GM12878 (cell line): Measurements from ENCODE around the gene ADAMTS2. TPM values are rescaled to one million over a fixed set of nuclear protein-coding genes. Genes with fewer than 3 reads are reported as not detected.

Experiments used
- ATAC-seq: fragments of 200-7000 bp; cut with Tn5 transposase; 3 replicates; pipeline ENCODE4 v1.9.1; 2020; ENCODE audit warnings: mild to moderate bottlenecking, moderate library complexity
- BruUV-seq: library from RNA; stranded (reverse); fragments of 400-500 nt; replicated peaks from 2 replicates; lab custom pipeline; 2021; lab: Mats Ljungman, UMichigan
- CTCF ChIA-PET: fragments of 300-600 bp; sonication (Branson Sonifier 250); formaldehyde crosslinking; extraction: SDS; loops from one replicate; lab custom pipeline; 2021; ENCODE audit warnings: inconsistent platforms; lab: Yijun Ruan, JAX
- POLR2A ChIA-PET: fragments of 350-600 bp; formaldehyde crosslinking; extraction: SDS; loops from one replicate; lab custom pipeline; 2021; ENCODE audit warnings: inconsistent platforms; lab: Charles Lee
- RAD21 ChIA-PET: fragments of 300-600 bp; sonication (Branson Sonifier 250); formaldehyde crosslinking; loops from one replicate; lab custom pipeline; 2023; ENCODE audit warnings: antibody characterized with exemption; ENCODE audit not compliant: unreplicated experiment; lab: Charles Lee
- SMC1A ChIA-PET: fragments of 300-600 bp; sonication (Branson Sonifier 250); formaldehyde crosslinking; loops from one replicate; lab custom pipeline; 2023; ENCODE audit not compliant: unreplicated experiment, uncharacterized antibody; lab: Charles Lee
- DNase-seq: peaks from one replicate; pipeline ENCODE4 v3.0.0-alpha.2; 2011; ENCODE audit warnings: low read depth, low spot score
- FAIRE-seq: peaks from 3 replicates; lab custom pipeline; 2011; peaks lifted over from hg19 to GRCh38; lab: Jason Lieb, UNC
- H2AFZ ChIP-seq: 2 replicates; pipeline ENCODE4 v1.6.0; 2011; ENCODE audit warnings: low read depth, low read length, control low read depth; ENCODE audit not compliant: control insufficient read depth
- H3K27ac ChIP-seq: 2 replicates; pipeline ENCODE4 v1.5.1; 2011; ENCODE audit warnings: control low read depth; ENCODE audit not compliant: control insufficient read depth, insufficient read depth
- H3K27me3 ChIP-seq, 2 experiments: replicated peaks in 1 of 2; 2 replicates each; pipeline versions ENCODE4 v1.6.0 to v1.6.1; 2011; ENCODE audit warnings: low read length in 1 of 2; ENCODE audit not compliant: control insufficient read depth in 2 of 2, insufficient read depth in 2 of 2
- H3K36me3 ChIP-seq, 2 experiments: 2 replicates each; pipeline ENCODE4 v1.5.1; 2011; ENCODE audit warnings: low read length in 1 of 2; ENCODE audit not compliant: control insufficient read depth in 2 of 2, insufficient read depth in 2 of 2
- H3K4me1 ChIP-seq: 2 replicates; pipeline ENCODE4 v1.6.1; 2011; ENCODE audit warnings: mild to moderate bottlenecking, low read length, moderate library complexity, mixed read lengths; ENCODE audit not compliant: control insufficient read depth, insufficient read depth
- H3K4me2 ChIP-seq: 2 replicates; pipeline ENCODE4 v1.6.0; 2011; ENCODE audit warnings: control low read depth; ENCODE audit not compliant: control insufficient read depth, insufficient read depth
- H3K4me3 ChIP-seq: fragments of 200-600 bp; sonication (generic); 2 replicates; pipeline ENCODE4 v1.5.1; 2016
- H3K79me2 ChIP-seq: 2 replicates; pipeline ENCODE4 v1.6.0; 2011; ENCODE audit warnings: low read length; ENCODE audit not compliant: control insufficient read depth, insufficient read depth
- H3K9ac ChIP-seq: 2 replicates; pipeline ENCODE4 v1.8.0; 2011; ENCODE audit warnings: low read length, control low read depth, mixed read lengths; ENCODE audit not compliant: control insufficient read depth, insufficient read depth
- H3K9me3 ChIP-seq: replicated peaks from 3 replicates; pipeline ENCODE4 v1.5.1; 2011; ENCODE audit warnings: mild to moderate bottlenecking, low read length; ENCODE audit not compliant: control insufficient read depth, insufficient read depth
- H4K20me1 ChIP-seq: 2 replicates; pipeline ENCODE4 v1.6.0; 2011; ENCODE audit not compliant: control insufficient read depth, insufficient read depth
- ASH2L ChIP-seq: fragments of 300-600, 200-600 bp; sonication (generic); IDR thresholded peaks from 2 replicates; pipeline ENCODE4 v1.6.1; 2017; ENCODE audit warnings: low read depth, mild to moderate bottlenecking, borderline replicate concordance
- MTA3 ChIP-seq: IDR thresholded peaks from 2 replicates; pipeline ENCODE4 v1.6.1; 2012; ENCODE audit warnings: low read length, inconsistent platforms, borderline replicate concordance
- MXI1 ChIP-seq: fragments of 150-350 bp; IDR thresholded peaks from 2 replicates; pipeline ENCODE4 v1.6.1; 2011; ENCODE audit warnings: low read depth, mild to moderate bottlenecking, inconsistent platforms, low read length, improper control_type of control experiment
- MYB ChIP-seq: fragments of 150-350 bp; IDR thresholded peaks from 2 replicates; pipeline ENCODE4 v1.6.1; 2014; ENCODE audit warnings: mild to moderate bottlenecking, low read depth, low read length, borderline replicate concordance
- NR2C1 ChIP-seq: fragments of 450-650 bp; IDR thresholded peaks from 2 replicates; pipeline ENCODE4 v1.6.1; 2017; ENCODE audit warnings: antibody characterized with exemption, mild to moderate bottlenecking, moderate library complexity
- NR2F1 ChIP-seq: fragments of 450-650 bp; conservative IDR thresholded peaks from 2 replicates; pipeline ENCODE4 v1.6.1; 2017; ENCODE audit warnings: mild to moderate bottlenecking
- POLR2AphosphoS2 ChIP-seq: IDR thresholded peaks from 2 replicates; pipeline ENCODE4 v1.6.1; 2011; ENCODE audit warnings: low read depth, mild to moderate bottlenecking, low read length, improper control_type of control experiment, moderate library complexity
- RBBP5 ChIP-seq: fragments of 200-600 bp; sonication (generic); conservative IDR thresholded peaks from 2 replicates; pipeline ENCODE4 v1.6.1; 2016
- RFX5 ChIP-seq: IDR thresholded peaks from 2 replicates; pipeline ENCODE4 v1.6.1; 2011; ENCODE audit warnings: low read depth, low read length, improper control_type of control experiment
- SMARCA5 ChIP-seq: fragments of 450-650 bp; IDR thresholded peaks from 2 replicates; pipeline ENCODE4 v1.6.1; 2017; ENCODE audit warnings: mild to moderate bottlenecking
- SUZ12 ChIP-seq: fragments of 200-600 bp; sonication (generic); IDR thresholded peaks from one replicate; pipeline ENCODE4 v1.6.1; 2018; ENCODE audit warnings: antibody characterized with exemption, mild to moderate bottlenecking; ENCODE audit not compliant: unreplicated experiment
- TCF12 ChIP-seq: IDR thresholded peaks from 2 replicates; pipeline ENCODE4 v1.6.1; 2011; ENCODE audit warnings: low read depth, mild to moderate bottlenecking, low read length
- ZNF24 ChIP-seq: fragments of 450-650 bp; IDR thresholded peaks from 2 replicates; pipeline ENCODE4 v1.6.1; 2017; ENCODE audit warnings: antibody characterized with exemption, mild to moderate bottlenecking
- WGBS: methylation state at CpG from one replicate; pipeline ENCODE4 v1.1.6; 2016; ENCODE audit warnings: low lambda C conversion rate; ENCODE audit not compliant: insufficient replicate concordance, insufficient coverage; ENCODE audit errors: missing lambda C conversion rate; 5-methylcytosine and 5-hydroxymethylcytosine counted together
- in situ Hi-C: fragments of 300-500 bp; cut with MboI; formaldehyde crosslinking; loops from 9 replicates; pipeline ENCODE4 v1.14.3; 2018; ENCODE audit warnings: mixed read lengths
- intact Hi-C: fragments of 100-400 bp; cut with micrococcal nuclease; formaldehyde crosslinking; loops from one replicate; pipeline ENCODE4 v1.14.2; 2022; ENCODE audit not compliant: unreplicated experiment
- polyA plus RNA-seq, 11 experiments: library from polyadenylated mRNA; depleted of rRNA in 4 of 11; unstranded in 6 of 11; stranded (reverse) in 5 of 11; fragments of >200 nt; fragmentation: Nextera tagmentation in 4 of 11; fragmentation: Illumina TruSeq in 1 of 11; extraction: Ambion mirVana in 4 of 11; extraction: Trizol in 1 of 11; gene quantifications; 1 replicate in 1 of 11; 2 replicates in 10 of 11; pipeline versions ENCODE4 v1.2.1 to v1.2.3, GENCODE V29; 2011 to 2016; ENCODE audit warnings: inconsistent platforms in 2 of 11, missing spikeins in 2 of 11, low read depth in 1 of 11
- total RNA-seq, 4 experiments: library from RNA; depleted of rRNA in 3 of 4; stranded (reverse); fragments of >200 nt in 3 of 4; fragmentation: Illumina TruSeq in 1 of 4; extraction: Trizol in 1 of 4; gene quantifications; 2 replicates each; pipeline versions ENCODE4 v1.2.1 to v1.2.3, GENCODE V29; 2013 to 2021
- TF ChIP-seq, protein P1 (sequence below): fragments of 450-650 bp; IDR thresholded peaks from 2 replicates; pipeline ENCODE4 v1.6.1; 2014; ENCODE audit warnings: mild to moderate bottlenecking

ADAMTS2 gene
- total and polyA plus RNA-seq, 10 of the 15 experiments (the other 5 are each of a cell fraction or from before 2014, with no cell fraction given): 0.03 to 0.05 TPM; not detected in 8

DNA sequence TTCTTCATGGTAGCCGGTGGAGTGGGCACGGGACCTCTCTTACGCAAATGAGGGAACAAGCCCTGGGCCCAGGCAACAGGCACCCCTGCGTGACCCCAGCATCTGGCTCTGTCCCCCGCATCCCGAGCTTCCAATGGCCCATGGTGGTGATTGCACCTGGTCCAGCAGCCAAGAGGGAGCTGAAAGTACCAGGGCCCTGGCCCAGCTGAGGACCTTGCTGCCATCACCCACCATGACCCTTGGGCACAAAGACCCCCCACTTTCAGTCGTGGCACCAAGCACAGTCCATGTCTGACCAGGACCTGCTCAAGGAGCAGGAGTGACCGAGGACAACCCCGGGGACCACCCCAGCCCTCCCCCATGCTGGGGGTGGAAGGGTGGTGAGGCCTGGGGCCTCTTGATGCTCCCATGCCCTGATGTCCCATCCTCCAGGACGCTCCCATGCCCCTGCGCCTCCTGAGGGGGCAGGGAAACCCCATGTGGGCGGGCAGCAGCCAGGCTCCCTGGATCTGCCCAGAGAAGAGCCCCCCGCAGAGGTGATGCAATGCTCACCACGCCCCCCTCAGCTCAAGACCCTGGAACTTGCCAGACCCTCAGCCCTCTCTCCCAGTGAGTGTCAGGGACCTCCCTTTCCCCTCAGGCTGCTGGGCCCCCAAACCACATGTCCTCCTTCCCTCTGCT is 123.9 kb downstream of the ADAMTS2 start:
- ChIA-PET POLR2A (no interaction called here), SMC1A (no interaction called here), RAD21 (no interaction called here), CTCF (no interaction called here)
- H2AFZ ChIP-seq: no peak overlapping the region
- in situ Hi-C loops (no loop called here), intact Hi-C loops (no loop called here)
- no TSS peak for BruUV-seq
- H3K4me2 ChIP-seq: no peak overlapping the region
- no peak for DNase-seq
- no peaks in the 10 kb centered on the region for H3K4me1 ChIP-seq
- no peak overlapping the region for H3K9ac ChIP-seq
- H3K79me2 ChIP-seq: no peaks in the 10 kb centered on the region
- TF ChIP-seq RBBP5 (no peak), SMARCA5 (no peak), ASH2L (no peak), NR2C1 (no peak), MTA3 (no peak), RFX5 (no peak), TCF12 (no peak), POLR2AphosphoS2 (no peak)
- no peak for ATAC-seq
- no peaks in the 10 kb centered on the region for H3K36me3 ChIP-seq
- no peaks in the 10 kb centered on the region for H3K27me3 ChIP-seq
- 32% methylated on average over 11 of the region's 14 CpGs for WGBS
- H3K9me3 ChIP-seq: peaks cover 2% of the 10 kb centered on the region; the same call in 2 of the 3 replicates
- H3K27ac ChIP-seq: no peak overlapping the region
- no peak for FAIRE-seq
- no peak overlapping the region for H3K4me3 ChIP-seq
- no peaks in the 10 kb centered on the region for H4K20me1 ChIP-seq

DNA sequence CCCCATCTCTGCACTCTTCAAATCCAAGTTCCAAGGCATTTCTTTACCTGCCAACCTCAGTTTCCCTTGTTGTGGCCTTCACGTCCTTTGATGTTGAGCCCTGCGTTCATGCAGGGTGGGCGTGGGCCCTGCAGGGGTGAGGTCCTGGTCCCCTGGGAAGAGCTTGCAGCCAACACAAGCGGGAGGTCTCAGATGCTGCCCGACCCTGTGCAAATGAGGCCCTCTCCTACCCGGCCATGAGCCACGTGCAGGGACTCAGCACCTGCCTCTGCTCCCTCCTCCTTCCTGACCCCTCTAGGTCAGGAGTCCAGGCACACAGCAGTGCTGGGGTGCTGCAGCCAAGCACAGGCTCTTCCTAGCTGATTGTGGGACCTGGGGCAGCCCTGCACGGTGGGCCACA is 124.5 kb downstream of the ADAMTS2 start:
- BruUV-seq: no TSS peak
- DNase-seq (no peak), FAIRE-seq (no peak), ATAC-seq (no peak)
- H3K79me2 ChIP-seq: no peaks in the 10 kb centered on the region
- H3K9me3 ChIP-seq: peaks cover 2% of the 10 kb centered on the region; the same call in 2 of the 3 replicates
- in situ Hi-C loops: no loop called here
- no peak overlapping the region for H3K4me3 ChIP-seq
- H3K27me3 ChIP-seq: no peaks in the 10 kb centered on the region
- H4K20me1 ChIP-seq: no peaks in the 10 kb centered on the region
- WGBS: 5% methylated on average over 8 of the region's 8 CpGs
- no peak overlapping the region for H2AFZ ChIP-seq
- H3K27ac ChIP-seq: no peak overlapping the region
- ChIA-PET POLR2A (no interaction called here), CTCF (no interaction called here), SMC1A (no interaction called here), RAD21 (no interaction called here)
- H3K4me2 ChIP-seq: no peak overlapping the region
- no peaks in the 10 kb centered on the region for H3K4me1 ChIP-seq
- H3K9ac ChIP-seq: no peak overlapping the region
- intact Hi-C loops: no loop called here
- H3K36me3 ChIP-seq: no peaks in the 10 kb centered on the region
- no peak for TF ChIP-seq NR2F1
- no peak for TF ChIP-seq SUZ12
- no peak for TF ChIP-seq ZNF24
- no peak for TF ChIP-seq NR2C1
- TF ChIP-seq, protein P1, sequence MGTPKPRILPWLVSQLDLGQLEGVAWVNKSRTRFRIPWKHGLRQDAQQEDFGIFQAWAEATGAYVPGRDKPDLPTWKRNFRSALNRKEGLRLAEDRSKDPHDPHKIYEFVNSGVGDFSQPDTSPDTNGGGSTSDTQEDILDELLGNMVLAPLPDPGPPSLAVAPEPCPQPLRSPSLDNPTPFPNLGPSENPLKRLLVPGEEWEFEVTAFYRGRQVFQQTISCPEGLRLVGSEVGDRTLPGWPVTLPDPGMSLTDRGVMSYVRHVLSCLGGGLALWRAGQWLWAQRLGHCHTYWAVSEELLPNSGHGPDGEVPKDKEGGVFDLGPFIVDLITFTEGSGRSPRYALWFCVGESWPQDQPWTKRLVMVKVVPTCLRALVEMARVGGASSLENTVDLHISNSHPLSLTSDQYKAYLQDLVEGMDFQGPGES: no peak
- no peak for TF ChIP-seq MXI1
- no peak for TF ChIP-seq MYB
